GDM1 (cell line): Measurements from ENCODE around the gene GGNBP2.

Experiments used
- DNase-seq: peaks from one replicate; lab custom pipeline; 2025; lab: John Stamatoyannopoulos, UW

GGNBP2 gene

GRCh38 chr17:36632916-36633771, 88.4 kb downstream of the GGNBP2 start:
- no peak for DNase-seq
